OCI-M1 (cell line): ENCODE measurements around the gene IGLL1.
"Not testable (repeated sequence)": the region's sequence is repeated elsewhere in the genome, so short reads cannot be mapped to it uniquely, and the experiment has no call there.

ENCODE experiments used
- DNase-seq: peaks from one replicate; lab custom pipeline; 2025; lab: John Stamatoyannopoulos, UW

Gene IGLL1

DNA sequence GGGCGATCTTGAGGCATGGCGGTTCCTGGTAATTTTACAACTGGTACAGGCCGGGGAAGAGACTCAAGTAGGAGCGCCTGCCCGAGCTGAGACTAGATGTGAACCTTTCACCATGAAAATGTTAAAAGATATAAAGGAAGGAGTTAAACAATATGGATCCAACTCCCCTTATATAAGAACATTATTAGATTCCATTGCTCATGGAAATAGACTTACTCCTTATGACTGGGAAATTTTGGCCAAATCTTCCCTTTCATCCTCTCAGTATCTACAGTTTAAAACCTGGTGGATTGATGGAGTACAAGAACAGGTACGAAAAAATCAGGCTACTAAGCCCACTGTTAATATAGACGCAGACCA is 40.3 kb downstream of the IGLL1 start:
- not testable (repeated sequence) for DNase-seq

DNA sequence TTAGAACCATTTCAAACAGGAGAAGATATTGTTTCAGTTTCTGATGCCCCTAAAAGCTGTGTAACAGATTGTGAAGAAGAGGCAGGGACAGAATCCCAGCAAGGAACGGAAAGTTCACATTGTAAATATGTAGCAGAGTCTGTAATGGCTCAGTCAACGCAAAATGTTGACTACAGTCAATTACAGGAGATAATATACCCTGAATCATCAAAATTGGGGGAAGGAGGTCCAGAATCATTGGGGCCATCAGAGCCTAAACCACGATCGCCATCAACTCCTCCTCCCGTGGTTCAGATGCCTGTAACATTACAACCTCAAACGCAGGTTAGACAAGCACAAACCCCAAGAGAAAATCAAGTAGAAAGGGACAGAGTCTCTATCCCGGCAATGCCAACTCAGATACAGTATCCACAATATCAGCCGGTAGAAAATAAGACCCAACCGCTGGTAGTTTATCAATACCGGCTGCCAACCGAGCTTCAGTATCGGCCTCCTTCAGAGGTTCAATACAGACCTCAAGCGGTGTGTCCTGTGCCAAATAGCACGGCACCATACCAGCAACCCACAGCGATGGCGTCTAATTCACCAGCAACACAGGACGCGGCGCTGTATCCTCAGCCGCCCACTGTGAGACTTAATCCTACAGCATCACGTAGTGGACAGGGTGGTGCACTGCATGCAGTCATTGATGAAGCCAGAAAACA is 40.8 kb downstream of the IGLL1 start:
- DNase-seq: peak; percentile 97

DNA sequence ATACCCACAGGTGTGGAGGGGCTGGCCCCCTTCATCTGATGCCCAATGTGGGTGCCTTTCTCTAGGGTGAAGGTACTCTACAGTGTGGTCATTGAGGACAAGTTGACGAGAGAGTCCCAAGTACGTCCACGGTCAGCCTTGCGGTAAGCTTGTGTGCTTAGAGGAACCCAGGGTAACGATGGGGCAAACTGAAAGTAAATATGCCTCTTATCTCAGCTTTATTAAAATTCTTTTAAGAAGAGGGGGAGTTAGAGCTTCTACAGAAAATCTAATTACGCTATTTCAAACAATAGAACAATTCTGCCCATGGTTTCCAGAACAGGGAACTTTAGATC is 41.4 kb downstream of the IGLL1 start:
- DNase-seq: peak; percentile 72

GRCh38 chr22:23537830-23538695 is 42.0 kb downstream of the IGLL1 start:
- peak; percentile 80 for DNase-seq

DNA sequence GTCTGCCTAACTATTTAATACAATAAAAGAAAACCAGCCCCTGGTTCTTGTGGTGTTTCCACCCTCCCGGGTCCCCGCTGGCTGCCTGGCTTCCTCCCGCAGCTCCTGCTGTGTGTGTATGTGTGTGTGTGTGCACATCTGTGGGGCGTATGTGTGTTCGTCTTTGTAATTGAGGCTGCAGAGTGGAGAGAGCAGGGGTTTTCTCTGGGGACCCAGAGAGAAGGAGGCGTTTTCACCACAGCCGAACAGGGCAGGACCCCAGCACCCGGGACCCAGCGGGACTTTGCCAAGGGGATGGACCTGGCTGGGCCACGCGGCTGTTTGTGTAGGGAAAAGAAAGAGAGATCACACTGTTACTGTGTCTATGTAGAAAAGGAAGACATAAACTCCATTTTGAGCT is 42.7 kb downstream of the IGLL1 start:
- no peak for DNase-seq

- DNase-seq: no peak
Measured at GRCh38 chr22:23536821-23537345, 43.2 kb downstream of the IGLL1 start.

GRCh38 chr22:23535790-23536661 is 44.1 kb downstream of the IGLL1 start:
- DNase-seq: peak; percentile 90

DNA sequence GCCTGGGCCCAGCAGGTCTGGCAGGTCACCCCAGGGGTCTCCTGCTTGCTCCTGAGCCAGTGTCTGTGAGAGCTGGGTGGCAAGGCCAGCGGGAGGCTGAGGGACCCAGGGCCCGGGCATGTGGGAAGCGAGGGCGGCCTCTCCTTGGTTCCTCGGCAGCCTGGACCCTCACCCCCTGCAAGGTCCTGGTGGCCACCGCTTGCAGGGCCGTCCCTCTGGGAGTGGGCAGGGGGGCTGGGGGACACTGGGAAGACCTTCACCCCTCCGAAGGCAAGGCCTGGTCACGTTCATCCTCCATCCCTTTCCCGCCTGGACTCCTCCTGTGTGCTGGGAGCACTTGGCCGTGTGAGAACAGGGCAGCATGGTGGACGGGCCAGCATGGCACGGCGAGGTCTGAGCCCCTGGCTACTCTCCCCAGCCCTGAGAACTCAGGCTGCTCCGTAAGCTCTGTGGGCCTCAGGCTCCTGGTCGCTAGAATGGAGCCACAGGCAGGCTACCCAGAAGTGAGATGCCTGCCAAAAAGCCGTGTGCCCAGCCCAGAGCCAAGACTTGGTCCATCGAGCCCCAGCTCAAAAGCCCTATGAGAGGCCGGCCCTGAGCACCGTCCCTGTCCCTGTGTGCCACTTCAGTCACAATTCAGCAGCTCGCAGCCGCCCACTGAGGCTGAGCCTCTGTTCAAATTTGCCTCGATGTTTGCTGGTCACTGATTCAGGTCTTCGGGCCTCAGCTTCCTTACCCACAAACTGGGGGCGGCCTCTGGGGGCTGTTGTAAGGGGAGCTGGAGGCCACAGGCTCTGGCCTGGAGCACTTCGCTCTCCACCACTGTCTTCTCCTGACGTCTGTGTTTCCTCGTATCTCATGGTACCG is 45.0 kb downstream of the IGLL1 start:
- DNase-seq: no peak

GRCh38 chr22:23534201-23534850 is 45.8 kb downstream of the IGLL1 start:
- no peak for DNase-seq

GRCh38 chr22:23533771-23534191 is 46.3 kb downstream of the IGLL1 start:
- peak; percentile 52 for DNase-seq

- DNase-seq: peak; percentile 86
Measured at GRCh38 chr22:23533328-23533762, 46.7 kb downstream of the IGLL1 start.

- no peak for DNase-seq
Measured at GRCh38 chr22:23532731-23533130, 47.4 kb downstream of the IGLL1 start.

GRCh38 chr22:23531966-23532705 is 48.0 kb downstream of the IGLL1 start:
- no peak for DNase-seq

- no peak for DNase-seq
Measured at GRCh38 chr22:23531283-23531956, 48.7 kb downstream of the IGLL1 start.

DNA sequence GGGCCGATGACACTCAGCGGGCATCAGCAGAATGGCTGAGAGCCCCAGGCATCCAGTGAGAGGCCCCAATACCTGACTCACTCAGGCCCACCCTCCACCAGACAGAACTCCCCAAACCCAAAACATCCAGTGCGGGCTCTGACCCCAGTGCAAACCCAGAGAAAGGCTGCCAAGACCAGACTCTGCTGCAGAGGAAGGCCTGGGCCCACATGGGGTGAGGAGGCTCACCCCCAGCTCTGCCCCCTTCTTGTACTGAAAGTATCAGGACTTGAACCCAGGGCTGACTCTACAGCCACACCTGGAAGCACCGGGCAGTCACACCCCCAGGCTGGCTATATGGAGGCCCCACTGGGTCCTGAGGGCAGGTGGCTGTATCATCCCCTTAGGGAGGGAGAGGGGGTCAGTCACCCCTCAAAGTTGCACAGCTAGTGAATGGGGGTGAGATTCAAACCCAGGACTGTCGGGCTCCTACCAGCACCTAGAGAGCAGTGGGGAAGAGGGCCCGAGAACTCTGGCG is 49.3 kb downstream of the IGLL1 start:
- DNase-seq: no peak

DNA sequence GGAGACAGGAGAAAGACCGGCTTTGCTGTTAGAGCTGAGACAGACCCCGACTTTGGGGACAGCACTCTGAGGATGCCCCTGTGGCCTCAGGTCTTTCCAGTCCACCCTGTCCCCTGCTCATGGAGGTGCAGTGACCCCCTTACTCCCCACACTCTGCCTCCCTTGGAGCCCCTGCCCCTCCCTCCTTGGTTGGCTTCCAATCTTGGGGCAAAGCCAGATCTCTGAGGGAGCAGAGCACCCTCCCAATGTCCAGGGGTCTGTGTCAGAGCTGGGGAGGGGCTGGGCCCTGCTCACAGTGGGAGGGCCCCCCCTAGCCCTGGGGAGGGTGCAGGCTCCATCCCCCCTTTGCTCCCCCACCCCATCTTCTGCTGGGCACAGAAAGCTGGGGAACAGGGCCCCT is 50.0 kb downstream of the IGLL1 start:
- no peak for DNase-seq

DNA sequence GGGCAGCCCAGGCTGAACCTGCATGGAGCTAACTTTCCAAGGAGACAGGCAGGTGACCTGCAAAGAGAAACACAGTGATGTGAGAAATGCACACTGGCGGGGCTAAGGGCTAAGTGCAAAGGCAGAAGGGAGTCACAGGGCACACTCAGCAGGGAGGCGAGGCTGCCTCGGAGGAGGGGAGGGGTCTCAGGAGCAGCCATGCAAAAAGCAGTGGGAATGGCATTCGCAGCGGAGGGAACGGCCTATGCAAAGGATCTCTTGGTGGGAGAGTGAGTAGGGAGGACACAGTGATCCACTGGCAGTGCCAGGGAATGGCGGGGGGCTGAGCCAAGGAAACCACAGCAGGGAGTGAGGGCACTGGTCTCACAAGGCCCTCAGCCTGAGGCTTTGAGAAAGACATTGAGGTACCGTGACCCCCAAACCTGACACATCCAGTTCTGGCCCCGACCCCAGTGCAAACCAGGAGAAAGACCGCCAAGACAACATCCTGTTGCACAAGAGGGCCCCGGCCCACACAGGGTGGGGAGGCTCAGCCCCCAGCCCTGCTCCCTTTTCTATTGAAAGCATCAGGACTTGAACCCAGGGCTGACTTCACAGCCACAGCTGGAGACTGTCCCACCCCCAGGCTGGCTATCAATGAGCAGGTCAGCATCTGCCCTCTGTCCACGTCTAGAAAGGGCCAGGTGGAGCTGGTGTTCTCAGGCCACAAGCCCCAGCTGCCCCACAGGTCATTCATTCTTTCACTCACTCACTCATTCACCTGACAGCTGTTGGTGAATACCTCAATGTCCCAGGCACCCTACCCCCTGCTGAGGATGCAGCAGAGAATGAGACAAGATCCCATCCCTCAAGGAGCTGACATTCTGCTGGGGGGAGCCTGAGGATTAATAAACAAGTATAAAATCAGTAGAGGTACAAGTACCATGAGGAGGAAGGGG is 50.7 kb downstream of the IGLL1 start:
- no peak for DNase-seq
